PC-9 (cell line): Measurements from ENCODE around the gene CSNK1G3.

Experiments
- EZH2 ChIP-seq: fragments of 200-600 bp; sonication (generic); IDR thresholded peaks from 2 replicates; pipeline ENCODE4 v1.8.0; 2017; ENCODE audit warnings: antibody characterized with exemption, low read depth
- TF ChIP-seq, protein P1 (sequence below): fragments of 200-600 bp; sonication (generic); conservative IDR thresholded peaks from 2 replicates; pipeline ENCODE4 v1.6.1; 2017; ENCODE audit warnings: mixed run types, antibody characterized with exemption, mild to moderate bottlenecking, moderate library complexity

DNA sequence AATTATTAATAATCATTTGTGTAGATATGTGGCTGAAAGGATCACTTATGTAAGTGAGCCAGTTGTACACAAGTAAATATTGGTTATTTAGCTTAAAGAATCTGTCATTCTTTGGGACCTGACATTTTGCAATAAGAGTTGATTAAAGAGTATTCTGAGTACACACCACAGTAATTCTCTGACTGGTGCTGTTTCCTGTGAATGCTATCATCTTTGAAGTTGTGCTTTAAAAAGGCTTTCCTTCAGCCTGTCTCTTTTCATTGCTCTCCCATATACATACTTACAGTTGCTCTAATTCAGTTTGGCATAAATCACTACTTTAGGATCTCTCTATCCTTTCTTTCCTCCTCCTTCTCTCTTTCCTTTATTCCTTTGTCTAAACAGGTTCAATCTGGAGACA is 8.7 kb upstream of the CSNK1G3 start:
- TF ChIP-seq, protein P1, sequence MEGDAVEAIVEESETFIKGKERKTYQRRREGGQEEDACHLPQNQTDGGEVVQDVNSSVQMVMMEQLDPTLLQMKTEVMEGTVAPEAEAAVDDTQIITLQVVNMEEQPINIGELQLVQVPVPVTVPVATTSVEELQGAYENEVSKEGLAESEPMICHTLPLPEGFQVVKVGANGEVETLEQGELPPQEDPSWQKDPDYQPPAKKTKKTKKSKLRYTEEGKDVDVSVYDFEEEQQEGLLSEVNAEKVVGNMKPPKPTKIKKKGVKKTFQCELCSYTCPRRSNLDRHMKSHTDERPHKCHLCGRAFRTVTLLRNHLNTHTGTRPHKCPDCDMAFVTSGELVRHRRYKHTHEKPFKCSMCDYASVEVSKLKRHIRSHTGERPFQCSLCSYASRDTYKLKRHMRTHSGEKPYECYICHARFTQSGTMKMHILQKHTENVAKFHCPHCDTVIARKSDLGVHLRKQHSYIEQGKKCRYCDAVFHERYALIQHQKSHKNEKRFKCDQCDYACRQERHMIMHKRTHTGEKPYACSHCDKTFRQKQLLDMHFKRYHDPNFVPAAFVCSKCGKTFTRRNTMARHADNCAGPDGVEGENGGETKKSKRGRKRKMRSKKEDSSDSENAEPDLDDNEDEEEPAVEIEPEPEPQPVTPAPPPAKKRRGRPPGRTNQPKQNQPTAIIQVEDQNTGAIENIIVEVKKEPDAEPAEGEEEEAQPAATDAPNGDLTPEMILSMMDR, result no peak
- no peak for TF ChIP-seq EZH2
